ENCODE measurements around the gene RPL10.

RPL10 gene

DNA sequence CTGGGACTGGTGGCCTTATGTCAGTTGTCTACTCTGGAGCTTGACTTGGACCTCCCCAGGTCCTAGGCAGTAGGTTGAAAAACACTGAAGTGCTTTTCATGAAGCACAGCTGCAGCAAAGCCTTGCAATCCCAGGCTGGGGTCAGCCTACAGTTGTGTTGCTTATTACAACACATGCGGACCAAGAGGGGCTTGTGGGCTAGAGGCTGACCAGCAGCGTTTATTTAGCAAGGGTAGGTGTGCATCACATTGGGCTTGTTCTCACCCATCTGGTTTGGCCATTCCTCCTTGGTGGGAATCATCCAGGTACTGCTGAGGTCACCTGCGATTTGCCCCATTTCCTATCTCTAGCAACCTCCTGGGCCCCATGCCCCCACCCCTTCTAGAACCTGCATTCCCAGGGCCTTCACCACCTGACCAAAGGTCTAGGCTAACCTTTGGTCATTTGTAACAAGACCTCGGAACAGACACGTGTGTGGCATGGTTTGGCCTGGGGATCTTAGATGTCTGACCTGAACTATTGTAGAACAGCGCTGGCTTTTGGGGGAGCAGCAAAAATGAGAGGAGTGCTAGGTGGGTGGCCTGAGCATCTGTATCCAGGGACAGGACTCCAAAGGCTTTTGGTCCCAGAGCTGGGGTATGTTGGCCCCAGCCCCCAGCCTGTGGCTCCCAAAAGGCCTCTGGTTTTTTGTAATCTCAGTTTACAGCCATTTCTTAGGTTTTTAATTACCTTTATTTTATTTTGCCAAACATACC, 3.0 kb downstream of the RPL10 start:
- no peak for DNase-seq (ENCODE audit: low spot score)

DNA sequence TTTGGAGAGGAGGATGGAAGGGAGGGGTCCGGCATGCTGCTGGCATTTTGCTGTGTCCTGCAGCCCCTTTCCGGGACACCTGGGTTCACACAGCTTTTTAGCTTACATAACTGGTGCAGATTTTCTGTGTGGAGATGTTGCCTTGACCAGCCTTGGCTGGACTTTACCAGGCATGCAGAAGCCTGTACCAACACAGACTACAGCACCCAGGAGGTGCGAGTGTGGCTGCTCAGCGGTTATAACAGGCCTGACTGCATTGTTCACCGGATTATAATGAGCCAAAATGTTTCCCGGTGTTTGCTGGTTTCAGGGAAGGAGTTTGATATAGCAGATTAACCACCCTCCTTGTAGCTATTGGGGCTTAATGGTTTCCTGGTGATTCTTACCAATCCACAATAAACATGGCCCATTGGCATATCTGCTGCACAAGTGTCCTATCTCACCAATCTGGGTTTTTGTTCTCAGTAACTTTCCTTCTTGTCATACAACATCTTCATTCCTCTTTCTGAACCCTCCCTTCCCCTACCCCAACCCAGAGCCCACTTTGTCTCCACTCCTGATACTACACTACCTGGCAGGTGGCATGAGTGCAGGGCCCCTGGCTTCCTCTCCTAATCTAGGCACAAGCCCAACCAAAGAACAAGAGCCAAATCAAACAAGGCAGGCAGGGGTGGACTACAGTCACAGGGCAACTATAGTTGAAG, 3.9 kb downstream of the RPL10 start:
- no peak for DNase-seq (ENCODE audit: low spot score)

DNA sequence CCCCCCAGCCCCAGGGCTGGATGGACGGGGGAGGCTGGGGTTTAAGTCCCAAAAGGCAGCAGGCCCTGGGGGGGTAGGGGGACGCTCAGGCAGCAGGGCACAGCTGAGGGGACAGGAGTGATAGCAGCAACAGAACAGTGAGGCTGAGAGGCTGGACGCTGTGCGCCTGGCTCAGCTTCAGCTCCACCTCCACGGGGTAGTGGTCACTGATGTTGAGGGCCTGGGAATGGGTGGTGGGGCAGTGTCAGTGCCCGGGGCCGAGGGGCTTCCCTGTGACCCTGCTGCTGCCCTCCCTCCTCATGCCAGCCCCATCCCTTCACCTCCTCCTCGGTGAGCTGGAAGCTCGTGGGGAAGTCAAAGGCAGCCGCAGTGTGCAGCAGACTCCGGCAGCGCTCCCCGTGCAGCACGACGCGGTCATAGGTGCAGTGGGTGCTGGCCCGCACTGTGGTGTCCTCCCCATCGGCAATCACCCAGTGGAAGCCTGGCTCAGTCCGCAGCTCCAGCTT, 4.5 kb downstream of the RPL10 start:
- DNase-seq (ENCODE audit: low spot score): no peak

DNA sequence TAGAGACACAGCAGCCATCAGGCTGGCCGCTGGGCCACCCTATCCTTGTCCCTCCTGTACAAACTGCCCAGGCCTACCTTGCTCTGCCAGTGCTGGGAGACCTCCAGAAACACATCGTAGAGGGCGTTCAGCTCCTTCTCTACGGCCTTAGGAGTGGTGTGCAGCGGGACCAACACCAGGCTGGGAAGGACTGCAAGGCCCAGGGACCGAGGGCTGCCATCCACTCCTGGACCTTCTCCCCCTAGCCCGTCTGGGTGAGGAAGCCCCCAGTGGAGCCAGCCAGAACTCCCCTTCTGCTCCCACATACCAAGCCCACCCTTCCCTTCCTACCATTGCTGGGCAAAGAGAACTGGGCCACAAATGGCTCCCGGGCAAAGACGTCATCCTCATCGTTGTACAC, 5.0 kb downstream of the RPL10 start:
- DNase-seq (ENCODE audit: low spot score): no peak

DNA sequence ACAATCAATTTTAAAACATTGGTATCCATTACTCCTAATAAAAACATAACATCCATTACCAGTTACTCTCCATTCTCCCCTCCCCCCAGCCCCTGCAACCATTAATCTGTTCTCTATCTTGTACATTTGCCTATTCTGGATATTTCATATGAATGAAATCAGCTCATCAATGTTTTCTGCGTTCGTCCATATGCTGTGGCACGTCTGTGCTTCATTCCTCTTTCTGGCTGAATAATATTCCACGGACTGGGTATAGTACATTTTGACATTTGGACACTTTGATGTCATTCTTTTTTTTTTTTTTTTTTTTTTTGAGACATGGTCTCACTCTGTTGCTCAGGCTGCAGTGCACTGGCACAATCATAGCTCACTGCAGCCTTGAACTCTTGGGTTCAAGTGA, 5.7 kb downstream of the RPL10 start:
- DNase-seq (ENCODE audit: low spot score): no peak

DNA sequence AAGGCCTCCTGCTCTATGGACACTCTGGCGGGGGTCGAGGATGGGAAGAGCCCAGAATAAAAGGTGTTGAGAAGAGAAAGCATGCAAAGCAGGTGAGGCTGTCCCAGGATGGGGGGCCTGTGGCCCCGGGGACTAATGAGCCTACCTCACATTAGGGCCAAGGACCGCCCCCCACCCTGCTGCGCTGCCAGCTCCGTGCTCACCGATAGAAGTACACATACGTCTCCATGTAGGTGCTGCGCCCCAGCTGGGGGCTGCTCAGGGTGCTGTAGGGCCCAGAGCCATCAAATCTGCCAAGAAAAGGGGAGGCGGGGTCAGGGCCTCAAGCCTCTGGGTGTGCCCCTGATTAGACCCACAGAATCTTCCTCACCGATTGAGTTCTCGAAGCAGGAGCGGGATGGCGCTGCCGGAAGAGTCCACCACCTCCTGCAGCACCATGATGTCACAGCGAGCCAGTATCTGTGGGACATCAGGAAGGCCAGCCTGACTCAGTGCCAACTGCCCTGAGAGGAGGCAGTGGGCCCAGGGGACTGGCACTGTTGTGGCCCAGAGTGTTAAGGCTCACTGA, 6.5 kb downstream of the RPL10 start:
- no peak for DNase-seq (ENCODE audit: low spot score)

DNA sequence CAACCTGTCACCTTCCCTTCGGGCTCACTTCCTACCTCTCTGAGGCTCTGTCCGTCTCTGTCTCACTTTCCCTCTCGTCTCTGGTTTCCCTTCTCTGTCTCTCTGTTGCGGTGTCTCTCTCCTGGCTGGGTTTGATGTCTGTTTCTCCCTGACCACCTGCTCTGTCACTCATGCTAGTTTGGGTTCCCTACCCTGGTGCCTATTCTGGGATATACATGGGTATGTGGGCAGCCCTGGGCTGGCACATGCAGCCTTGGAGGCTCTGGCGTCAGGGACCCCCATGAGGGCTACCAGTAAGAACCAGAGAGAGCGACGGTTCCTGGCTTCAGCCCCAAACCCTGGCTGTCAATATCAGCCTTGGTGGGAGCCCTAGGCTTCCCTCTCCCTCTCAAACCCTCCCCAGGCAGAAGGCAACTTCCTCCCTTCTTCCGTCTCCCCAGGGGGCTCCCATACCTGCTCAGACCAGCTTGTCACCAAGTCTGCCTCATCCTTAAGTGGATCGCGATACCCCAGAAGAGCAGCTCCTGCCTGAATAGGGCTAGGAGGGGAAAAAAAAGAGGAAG, 10.6 kb downstream of the RPL10 start:
- no peak for DNase-seq (ENCODE audit: low spot score)

DNA sequence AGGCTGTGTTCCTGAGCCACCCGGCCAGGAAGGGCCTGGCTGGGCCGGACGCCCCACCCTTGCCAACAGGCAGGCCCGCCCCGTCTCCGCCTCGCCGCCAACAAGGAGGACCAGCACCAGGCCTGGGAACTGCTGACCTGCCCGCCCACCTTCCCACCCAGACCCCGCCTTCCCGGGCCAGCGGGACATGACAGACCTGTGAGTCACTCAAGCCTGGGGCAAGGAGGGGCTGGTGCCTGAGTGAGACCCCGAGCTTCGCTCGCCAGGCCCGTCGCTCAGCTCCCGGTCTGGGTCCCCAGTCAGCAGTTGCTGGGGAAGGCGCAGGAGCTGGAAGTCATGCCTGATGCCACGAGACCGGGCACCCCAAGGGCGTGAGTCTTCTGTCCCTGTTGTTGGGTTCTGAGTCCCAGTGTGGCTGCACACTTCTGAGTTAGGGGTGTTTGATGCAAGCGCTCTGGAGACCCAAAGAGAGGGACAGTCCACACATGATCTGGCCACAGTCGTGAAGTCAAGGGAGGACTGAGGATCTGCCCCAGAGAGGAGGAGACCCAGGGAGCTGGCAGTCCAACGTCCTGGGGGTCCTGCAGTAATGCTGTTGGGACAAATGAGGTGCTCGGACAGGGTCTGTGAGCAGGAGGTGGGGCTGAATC, 11.2 kb downstream of the RPL10 start, which contains the start of gene DNASE1L1:
Gene DNASE1L1, minus strand, starts transcription at position 33 of the 650 bp plus-strand sequence. CDS start 3,686 bp downstream, outside the sequence.
- no peak for DNase-seq (ENCODE audit: low spot score)

DNA sequence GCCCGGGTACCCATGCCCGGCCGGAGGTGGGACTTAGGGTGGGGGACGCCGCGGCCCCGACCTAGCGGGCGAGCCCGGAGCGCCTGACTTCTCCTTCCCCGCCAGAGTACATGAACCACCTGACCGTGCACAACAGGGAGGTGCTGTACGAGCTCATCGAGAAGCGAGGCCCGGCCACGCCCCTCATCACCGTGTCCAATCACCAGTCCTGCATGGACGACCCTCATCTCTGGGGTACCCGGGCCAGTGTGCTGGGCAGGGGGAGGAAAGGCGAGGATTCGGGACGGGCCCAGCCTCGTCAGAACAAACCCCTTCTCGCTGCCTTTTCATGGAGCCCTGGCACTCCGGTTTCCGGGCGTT, 13.8 kb downstream of the RPL10 start:
- DNase-seq (ENCODE audit: low spot score): peak; percentile 77

DNA sequence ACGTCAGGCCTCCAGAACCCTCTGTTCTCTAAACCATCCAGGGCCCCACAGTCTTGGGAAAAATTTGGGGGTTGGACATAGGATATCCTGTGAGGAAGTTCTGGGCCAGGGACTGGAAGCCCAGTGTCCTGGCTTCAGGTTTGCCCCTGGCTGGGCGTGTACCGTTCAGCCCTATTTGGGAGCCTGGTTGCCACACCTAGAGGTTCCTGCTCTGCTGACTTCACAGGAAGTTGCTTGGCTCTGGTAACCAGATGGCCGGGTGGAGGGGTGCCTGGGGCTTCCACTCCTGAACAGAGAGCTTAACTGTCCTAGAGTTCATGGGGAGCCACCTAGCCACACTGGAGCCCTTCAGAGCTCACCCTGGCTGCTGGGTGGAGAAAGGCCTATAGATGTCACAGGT, 14.3 kb downstream of the RPL10 start:
- no peak for DNase-seq (ENCODE audit: low spot score)

DNA sequence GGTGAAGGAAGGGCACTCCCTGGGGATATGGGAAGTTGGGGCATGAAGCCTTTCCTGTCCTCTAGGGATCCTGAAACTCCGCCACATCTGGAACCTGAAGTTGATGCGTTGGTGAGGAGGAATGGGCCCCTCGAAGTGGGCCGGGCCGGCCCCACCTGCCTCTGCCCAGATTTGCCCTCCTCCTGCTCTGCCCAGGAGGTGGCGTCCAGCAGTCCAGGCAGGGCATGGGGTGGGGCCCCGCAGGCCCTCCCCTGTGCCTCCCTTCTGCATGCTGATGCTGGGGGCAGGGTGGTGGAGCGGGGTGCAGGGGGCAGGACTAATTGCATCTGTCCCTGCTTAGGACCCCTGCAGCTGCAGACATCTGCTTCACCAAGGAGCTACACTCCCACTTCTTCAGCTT, 15.0 kb downstream of the RPL10 start:
- no peak for DNase-seq (ENCODE audit: low spot score)

DNA sequence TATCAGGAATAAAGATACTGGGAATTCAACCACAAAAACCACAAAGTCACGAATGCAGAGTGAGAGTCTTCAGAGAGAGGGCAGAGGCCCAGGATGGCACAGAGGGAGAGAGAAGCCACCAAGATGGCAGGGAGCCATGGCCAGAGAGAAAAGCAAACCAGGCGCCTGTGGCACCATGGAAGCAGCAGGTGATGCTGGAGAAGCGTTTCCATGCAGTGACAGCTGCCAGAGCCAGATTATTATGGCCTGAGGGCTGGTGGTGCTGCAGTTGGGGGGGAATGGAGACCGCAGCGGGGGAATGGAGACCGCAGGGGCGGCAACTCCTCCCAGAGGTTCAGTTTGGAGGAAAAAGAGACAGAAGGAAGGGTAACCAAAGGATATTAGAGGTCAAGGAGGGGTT, 19.0 kb downstream of the RPL10 start:
- DNase-seq (ENCODE audit: low spot score): no peak

DNA sequence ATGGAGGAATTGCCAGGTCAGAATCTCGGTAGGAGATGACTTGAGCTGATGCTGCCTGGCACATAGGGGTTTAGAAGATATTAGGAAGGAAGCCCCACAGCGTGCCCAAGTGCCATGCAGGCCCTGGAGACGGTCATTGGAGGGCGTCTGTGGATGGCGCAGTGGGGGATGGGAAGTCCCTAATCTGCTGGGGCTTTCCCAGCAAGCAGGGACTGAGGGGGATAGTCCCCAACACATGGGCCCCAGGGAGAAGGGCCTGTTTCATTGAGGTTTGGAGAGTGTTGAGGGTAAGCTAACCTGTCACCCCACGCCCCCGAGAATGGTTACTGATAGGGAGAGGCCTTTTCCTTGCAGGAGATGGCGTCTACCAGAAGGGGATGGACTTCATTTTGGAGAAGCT, 21.0 kb downstream of the RPL10 start:
- no peak for DNase-seq (ENCODE audit: low spot score)

DNA sequence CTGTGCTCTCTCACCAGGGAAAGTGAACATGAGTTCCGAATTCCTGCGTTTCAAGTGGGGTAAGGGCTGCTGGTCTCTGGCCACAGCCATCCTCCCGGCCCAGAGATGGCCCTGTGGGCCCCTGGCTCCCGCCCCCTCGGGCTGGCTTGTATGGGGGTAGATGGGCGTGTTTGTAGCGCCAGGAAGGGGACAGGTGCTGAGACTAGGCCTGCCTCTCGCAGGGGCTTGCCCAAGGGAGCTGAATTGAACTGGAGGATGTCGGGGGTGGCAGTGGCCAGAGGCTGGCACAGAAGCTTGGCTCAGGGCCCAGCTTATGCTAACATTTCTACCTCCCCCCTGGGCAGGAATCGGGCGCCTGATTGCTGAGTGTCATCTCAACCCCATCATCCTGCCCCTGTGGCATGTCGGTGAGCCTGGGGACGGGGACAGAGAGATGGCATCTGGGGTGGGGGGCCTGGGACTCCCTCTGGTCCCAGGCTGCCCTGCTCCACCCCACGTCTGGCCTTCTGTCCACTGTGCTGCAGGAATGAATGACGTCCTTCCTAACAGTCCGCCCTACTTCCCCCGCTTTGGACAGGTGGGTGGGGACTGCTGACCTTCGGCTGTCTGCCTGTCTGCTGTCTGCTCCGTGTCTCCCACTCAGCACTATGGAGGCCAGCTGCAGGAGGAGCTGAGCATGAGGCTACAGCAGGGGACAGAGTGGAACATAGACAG, 21.7 kb downstream of the RPL10 start:
- no peak for DNase-seq (ENCODE audit: low spot score)

DNA sequence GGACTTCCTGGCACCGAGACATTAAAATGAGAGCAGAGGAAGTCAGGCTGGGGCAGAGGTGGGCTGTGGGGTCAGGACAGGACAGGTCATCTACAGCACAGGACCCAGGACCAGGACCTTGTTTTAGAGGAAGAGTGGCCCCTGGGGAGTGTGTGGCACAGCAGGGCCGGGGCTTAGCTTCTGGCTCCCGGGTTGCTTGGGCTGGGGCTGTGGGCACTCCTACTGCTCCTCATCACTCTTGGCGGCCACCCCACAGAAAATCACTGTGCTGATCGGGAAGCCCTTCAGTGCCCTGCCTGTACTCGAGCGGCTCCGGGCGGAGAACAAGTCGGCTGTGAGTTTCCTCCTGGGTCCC, 22.2 kb downstream of the RPL10 start:
- no peak for DNase-seq (ENCODE audit: low spot score)

DNA sequence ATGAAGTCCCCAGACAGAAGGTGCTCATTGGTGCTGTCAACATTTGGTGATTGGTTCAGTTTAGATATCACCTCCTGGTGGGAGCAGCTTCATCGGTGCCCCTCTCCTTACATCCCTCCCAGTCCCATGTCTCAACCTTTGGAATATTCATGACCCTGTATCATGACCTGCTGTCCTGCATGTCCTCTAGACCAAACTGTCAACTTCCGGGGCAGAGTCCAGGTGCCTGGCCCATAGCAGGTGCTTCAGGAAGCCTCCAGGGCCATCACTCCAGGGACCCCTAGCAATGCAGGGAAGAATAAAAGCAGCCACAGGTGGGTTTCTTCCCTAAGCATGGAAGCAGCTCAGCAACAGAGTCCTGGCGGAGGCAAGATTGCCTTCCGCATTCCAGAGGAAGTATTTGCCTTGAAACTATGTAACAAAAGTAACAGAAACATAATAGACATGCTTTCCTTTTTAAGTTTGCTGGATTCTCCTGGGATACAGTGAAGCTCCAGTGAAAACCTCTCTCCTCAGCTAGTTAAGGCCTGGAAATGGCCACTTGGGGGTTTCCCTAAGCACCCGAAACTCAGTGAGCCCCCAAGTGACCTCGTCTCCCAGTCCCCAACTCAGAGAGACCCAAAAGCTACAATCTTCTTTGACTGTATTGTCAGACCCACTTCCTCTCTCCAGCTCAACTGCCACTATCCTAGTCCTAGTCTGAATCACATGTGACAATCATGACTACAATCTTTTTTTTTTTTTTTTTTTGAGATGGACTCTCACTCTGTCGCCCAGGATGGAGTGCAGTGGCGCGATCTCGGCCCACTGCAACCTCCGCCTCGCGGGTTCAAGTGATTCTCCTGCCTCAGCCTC, 29.0 kb downstream of the RPL10 start:
- DNase-seq (ENCODE audit: low spot score): no peak

DNA sequence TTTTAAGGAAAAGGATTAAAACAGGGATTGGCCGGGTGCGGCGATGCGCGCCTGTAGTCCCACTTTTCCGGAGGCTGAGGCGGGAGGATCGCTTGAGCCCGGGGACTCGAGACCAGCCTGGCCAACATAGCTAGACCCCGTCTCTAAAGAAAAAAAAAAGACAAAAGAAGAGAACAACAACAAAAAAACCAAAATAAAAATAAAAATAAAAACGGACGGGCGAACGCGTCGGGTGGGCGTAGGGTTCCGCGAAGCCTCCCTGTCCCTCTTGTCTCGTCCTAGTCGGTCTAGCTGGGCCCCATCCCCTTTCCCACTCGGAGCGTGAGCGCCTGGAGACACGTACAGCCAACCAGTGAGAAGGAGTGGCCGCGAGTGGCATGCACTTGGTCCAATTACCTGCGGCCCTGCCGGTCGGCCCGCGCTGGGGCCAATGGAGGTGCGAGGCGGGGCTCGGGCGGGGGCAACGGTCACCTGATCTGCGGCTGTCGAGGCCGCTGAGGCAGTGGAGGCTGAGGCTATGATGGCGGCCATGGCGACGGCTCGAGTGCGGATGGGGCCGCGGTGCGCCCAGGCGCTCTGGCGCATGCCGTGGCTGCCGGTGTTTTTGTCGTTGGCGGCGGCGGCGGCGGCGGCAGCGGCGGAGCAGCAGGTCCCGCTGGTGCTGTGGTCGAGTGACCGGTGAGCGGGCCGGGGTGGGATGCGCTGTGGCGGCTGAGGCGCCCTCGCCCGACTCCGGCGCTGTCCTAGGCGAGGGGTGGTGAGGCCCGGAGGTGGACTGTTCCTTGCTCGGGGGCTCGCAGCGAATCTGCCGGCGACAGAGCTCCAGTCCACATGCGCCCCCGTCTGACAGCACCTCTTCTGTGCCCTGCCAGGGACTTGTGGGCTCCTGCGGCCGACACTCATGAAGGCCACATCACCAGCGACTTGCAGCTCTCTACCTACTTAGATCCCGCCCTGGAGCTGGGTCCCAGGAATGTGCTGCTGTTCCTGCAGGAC, 30.3 kb downstream of the RPL10 start, which contains the start of gene ATP6AP1:
Gene ATP6AP1, plus strand, starts transcription at position 502 of the 996 bp plus-strand sequence. Its CDS starts 16 bp downstream, at position 518.
- peak; percentile 93 for DNase-seq (ENCODE audit: low spot score)

DNA sequence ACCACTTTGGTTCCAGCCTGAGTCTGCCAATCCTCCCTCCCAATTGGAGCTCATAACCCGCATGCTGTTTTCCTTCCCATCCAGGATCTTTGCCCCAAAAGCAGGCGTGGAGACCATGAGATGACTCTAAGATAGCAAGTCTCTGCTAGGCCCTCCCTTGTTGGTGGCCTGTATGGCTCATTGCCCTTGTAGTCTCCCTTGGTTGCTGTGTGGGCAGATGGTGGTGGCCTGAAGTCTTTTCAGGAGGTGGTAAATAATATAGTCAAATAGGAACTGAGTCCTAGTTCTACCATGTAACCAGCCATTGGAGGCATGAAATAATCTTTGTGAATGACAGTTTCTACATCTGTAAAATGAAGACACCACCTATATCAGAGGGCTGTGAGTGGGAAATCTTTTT, 31.5 kb downstream of the RPL10 start:
- DNase-seq (ENCODE audit: low spot score): no peak

DNA sequence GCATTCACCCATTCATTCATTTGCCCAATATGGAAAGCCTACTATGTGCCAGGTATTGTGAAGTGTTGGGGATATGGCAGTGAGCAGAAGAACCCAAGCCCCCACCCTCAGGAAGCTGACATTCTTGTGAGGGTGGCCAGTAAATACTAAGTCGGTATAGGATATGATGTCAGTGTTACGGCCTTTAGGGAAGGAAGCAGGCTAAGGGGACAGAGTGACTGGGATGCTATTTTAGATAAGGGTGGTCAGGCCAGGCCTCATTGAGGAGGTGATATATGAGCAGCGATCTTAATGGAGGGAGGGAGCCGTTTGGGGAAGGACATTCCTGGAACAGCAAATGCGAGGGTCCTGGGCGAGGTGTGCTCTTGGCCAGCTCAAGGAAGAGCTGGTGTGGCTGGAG, 32.3 kb downstream of the RPL10 start:
- DNase-seq (ENCODE audit: low spot score): no peak

Measured in D341Med (cell line).